ENCODE measurements around the gene AKAP13.

The AKAP13 gene

GRCh38 chr15:85636351-85636750 is 255.9 kb downstream of the AKAP13 start:
- H3K27ac ChIP-seq = no peak overlapping the region
- no peak for TF ChIP-seq ZFX (IDR thresholded peaks at IDR 0.05; ENCODE audit: borderline replicate concordance)
- no peak for TF ChIP-seq CTCF (IDR thresholded peaks at IDR 0.05)

- no peak overlapping the region for H3K27ac ChIP-seq
- TF ChIP-seq ZFX (IDR thresholded peaks at IDR 0.05; ENCODE audit: borderline replicate concordance) (no peak), CTCF (IDR thresholded peaks at IDR 0.05) (no peak)
Observed at GRCh38 chr15:85639752-85640381, 259.5 kb downstream of the AKAP13 start.

DNA sequence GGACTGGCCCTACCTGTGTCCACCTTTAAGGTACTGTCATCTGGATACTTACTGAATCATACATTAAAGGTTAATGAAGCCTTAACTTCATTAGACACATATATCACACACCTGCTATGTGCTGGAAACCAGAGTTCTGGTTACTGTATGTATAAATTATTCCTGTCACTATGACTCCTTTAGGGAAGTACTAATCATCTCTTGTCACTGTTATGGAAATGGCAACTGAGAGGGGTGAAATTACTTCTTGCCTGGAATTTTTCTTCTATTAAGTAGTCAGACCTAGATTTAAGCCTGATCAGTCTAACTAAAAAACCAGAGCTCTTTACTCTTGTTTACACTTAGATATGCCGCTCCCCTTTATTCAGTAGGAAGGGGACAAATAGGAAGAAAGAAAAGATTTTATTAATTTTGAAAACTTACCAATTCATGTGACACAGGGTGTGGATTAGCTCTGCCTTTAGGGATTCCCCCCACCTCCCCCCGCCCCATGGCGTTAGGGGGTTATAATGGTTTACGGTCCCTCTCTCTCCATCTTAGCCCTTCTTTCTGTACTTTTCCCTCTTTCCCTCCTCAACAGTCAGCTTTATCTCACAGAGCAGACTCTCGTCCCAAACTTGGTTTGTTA is 261.8 kb downstream of the AKAP13 start:
- H3K27ac ChIP-seq = no peak overlapping the region

DNA sequence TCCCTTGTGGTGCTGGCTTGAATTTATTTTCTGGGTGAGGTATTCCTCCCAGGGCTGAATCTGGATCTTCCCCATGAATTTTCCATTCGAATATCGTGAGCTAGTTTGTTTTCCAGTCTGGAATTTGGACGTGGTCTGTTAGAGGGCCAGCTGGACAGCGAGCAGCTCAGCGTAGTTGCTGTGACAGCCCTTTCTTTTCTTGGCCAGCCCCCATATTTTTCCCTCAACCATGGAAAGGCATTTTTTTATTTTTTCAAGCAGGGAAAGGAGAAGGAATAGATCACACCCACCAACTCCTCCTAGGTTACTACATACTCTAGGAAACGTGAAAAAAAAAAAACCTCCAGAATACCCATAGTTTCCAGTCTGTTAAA is 262.3 kb downstream of the AKAP13 start:
- TF ChIP-seq ZFX (IDR thresholded peaks at IDR 0.05; ENCODE audit: borderline replicate concordance) = no peak
- no peak for TF ChIP-seq CTCF (IDR thresholded peaks at IDR 0.05)
- H3K27ac ChIP-seq = no peak overlapping the region

More for the DNA sequence above, 261.8 kb downstream of the AKAP13 start:
- TF ChIP-seq CTCF (IDR thresholded peaks at IDR 0.05) = no peak
- no peak for TF ChIP-seq ZFX (IDR thresholded peaks at IDR 0.05; ENCODE audit: borderline replicate concordance)

GRCh38 chr15:85646538-85647091 is 266.2 kb downstream of the AKAP13 start:
- H3K27ac ChIP-seq = no peak overlapping the region
- no peak for TF ChIP-seq ZFX (IDR thresholded peaks at IDR 0.05; ENCODE audit: borderline replicate concordance)
- no peak for TF ChIP-seq CTCF (IDR thresholded peaks at IDR 0.05)

DNA sequence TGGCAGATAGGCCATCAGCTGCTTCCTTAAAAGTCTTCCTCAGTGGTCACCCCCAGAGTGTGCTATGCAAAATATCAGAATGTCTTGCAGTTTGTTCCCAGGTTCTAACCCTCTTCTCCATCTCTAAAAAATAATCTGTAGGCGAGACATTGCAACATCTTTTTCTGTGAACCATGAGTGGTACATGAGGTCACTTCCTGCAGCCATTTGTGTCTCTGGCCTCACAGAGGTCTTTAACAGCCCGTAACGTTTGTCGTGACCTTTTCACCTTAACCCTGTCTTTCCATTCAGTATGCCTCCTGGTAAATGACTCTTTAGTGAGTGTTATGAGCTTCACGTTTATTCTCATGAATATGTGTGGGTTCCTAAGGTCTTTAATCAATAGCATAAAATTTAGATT is 269.0 kb downstream of the AKAP13 start:
- no peak overlapping the region for H3K27ac ChIP-seq
- no peak for TF ChIP-seq ZFX (IDR thresholded peaks at IDR 0.05; ENCODE audit: borderline replicate concordance)
- no peak for TF ChIP-seq CTCF (IDR thresholded peaks at IDR 0.05)

DNA sequence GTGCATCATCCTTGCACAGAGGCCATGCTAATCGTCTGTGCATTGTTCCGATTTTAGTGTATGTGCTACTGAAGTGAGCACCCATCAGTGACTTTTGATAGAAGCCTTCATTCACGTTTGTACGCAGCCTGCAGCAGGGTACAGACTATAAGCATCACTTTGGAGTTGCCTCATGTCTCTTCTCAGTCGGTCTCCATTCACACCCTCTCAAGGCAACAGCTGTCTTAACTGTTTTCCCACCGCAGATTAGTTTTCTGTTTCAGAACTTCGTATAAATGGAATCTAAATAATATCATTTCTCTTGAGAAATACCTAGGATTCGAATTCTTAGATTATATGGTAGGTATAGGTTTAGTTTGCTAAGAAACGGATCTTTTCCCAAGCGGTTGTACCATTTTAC is 271.1 kb downstream of the AKAP13 start:
- TF ChIP-seq ZFX (IDR thresholded peaks at IDR 0.05; ENCODE audit: borderline replicate concordance) (no peak), CTCF (IDR thresholded peaks at IDR 0.05) (no peak)
- H3K27ac ChIP-seq = no peak overlapping the region

Data from 22Rv1 (cell line).